Measurements from ENCODE around the gene APOB.

The APOB gene

GRCh38 chr2:21005700-21006422 is 38.0 kb downstream of the APOB start:
- Histone ChIP-seq H3K14ac (ENCODE audit: low read length in 2 of 2) (no peak overlapping the region), H3K4me2 (ENCODE audit: low read length, poor library complexity, severe bottlenecking) (no peak overlapping the region), H3K9me3 (ENCODE audit: control insufficient read depth, low read length) (no peaks in the 10 kb centered on the region), H2AFZ (ENCODE audit: low read depth, low read length) (no peak overlapping the region), H3K4me3 (ENCODE audit: insufficient read depth in 1 of 2, low read depth in 1 of 2, low read length in 2 of 2) (no peak overlapping the region), H2BK5ac (ENCODE audit: low read depth, low read length, poor library complexity, severe bottlenecking) (no peak overlapping the region), H2BK120ac (ENCODE audit: low read depth, low read length) (no peak overlapping the region), H3K9ac (ENCODE audit: low read length) (no peak overlapping the region), H3K79me1 (replicated peaks; ENCODE audit: low read length, poor library complexity, severe bottlenecking) (no peaks in the 10 kb centered on the region), H2BK15ac (ENCODE audit: low read depth, poor library complexity, severe bottlenecking) (no peak overlapping the region), H3K36me3 (ENCODE audit: control insufficient read depth in 1 of 2, insufficient read depth in 2 of 2, low read depth in 1 of 2, low read length in 2 of 2) (no peaks in the 10 kb centered on the region), H4K91ac (ENCODE audit: low read length) (no peak overlapping the region), H3K23ac (ENCODE audit: low read length in 2 of 2) (no peak overlapping the region), H3K27ac (ENCODE audit: low read length, poor library complexity, severe bottlenecking) (no peak overlapping the region), H3K4ac (ENCODE audit: low read depth in 1 of 2, low read length in 2 of 2) (no peak overlapping the region), H4K8ac (ENCODE audit: low read length) (no peak overlapping the region), H2BK12ac (ENCODE audit: low read length in 2 of 2) (no peak overlapping the region), H3K4me1 (ENCODE audit: control insufficient read depth, insufficient read depth, low read depth, low read length) (no peaks in the 10 kb centered on the region), H3K27me3 (ENCODE audit: control insufficient read depth in 1 of 2, insufficient read depth in 1 of 2, low read length in 2 of 2) (peaks cover 0 to 4% of the 10 kb centered on the region in 2 experiments), H3K18ac (ENCODE audit: low read depth in 1 of 2, low read length in 2 of 2) (no peak overlapping the region), H2AK5ac (ENCODE audit: low read length, severe bottlenecking) (no peak overlapping the region)
- no peak for DNase-seq
- WGBS: 82% methylated on average over 9 of the region's 9 CpGs

GRCh38 chr2:21005111-21005699 is 38.7 kb downstream of the APOB start:
- Histone ChIP-seq H3K18ac (ENCODE audit: low read depth in 1 of 2, low read length in 2 of 2) (no peak overlapping the region), H3K14ac (ENCODE audit: low read length in 2 of 2) (no peak overlapping the region), H3K27me3 (ENCODE audit: control insufficient read depth in 1 of 2, insufficient read depth in 1 of 2, low read length in 2 of 2) (peaks cover 0 to 4% of the 10 kb centered on the region in 2 experiments), H3K36me3 (ENCODE audit: control insufficient read depth in 1 of 2, insufficient read depth in 2 of 2, low read depth in 1 of 2, low read length in 2 of 2) (no peaks in the 10 kb centered on the region), H2BK15ac (ENCODE audit: low read depth, poor library complexity, severe bottlenecking) (no peak overlapping the region), H3K27ac (ENCODE audit: low read length, poor library complexity, severe bottlenecking) (no peak overlapping the region), H3K4me3 (ENCODE audit: insufficient read depth in 1 of 2, low read depth in 1 of 2, low read length in 2 of 2) (no peak overlapping the region), H4K91ac (ENCODE audit: low read length) (no peak overlapping the region), H2AK5ac (ENCODE audit: low read length, severe bottlenecking) (no peak overlapping the region), H2BK5ac (ENCODE audit: low read depth, low read length, poor library complexity, severe bottlenecking) (no peak overlapping the region), H3K79me1 (replicated peaks; ENCODE audit: low read length, poor library complexity, severe bottlenecking) (no peaks in the 10 kb centered on the region), H3K4me2 (ENCODE audit: low read length, poor library complexity, severe bottlenecking) (no peak overlapping the region), H3K9me3 (ENCODE audit: control insufficient read depth, low read length) (no peaks in the 10 kb centered on the region), H3K4me1 (ENCODE audit: control insufficient read depth, insufficient read depth, low read depth, low read length) (no peaks in the 10 kb centered on the region), H2BK12ac (ENCODE audit: low read length in 2 of 2) (no peak overlapping the region), H4K8ac (ENCODE audit: low read length) (no peak overlapping the region), H2BK120ac (ENCODE audit: low read depth, low read length) (no peak overlapping the region), H3K4ac (ENCODE audit: low read depth in 1 of 2, low read length in 2 of 2) (no peak overlapping the region), H2AFZ (ENCODE audit: low read depth, low read length) (no peak overlapping the region), H3K9ac (ENCODE audit: low read length) (no peak overlapping the region), H3K23ac (ENCODE audit: low read length in 2 of 2) (no peak overlapping the region)
- DNase-seq: no peak
- WGBS: 74% methylated on average over 9 of the region's 9 CpGs

GRCh38 chr2:21004181-21004572 is 39.7 kb downstream of the APOB start:
- Histone ChIP-seq H3K4me3 (ENCODE audit: insufficient read depth in 1 of 2, low read depth in 1 of 2, low read length in 2 of 2) (no peak overlapping the region), H2BK5ac (ENCODE audit: low read depth, low read length, poor library complexity, severe bottlenecking) (no peak overlapping the region), H3K27ac (ENCODE audit: low read length, poor library complexity, severe bottlenecking) (no peak overlapping the region), H4K91ac (ENCODE audit: low read length) (no peak overlapping the region), H3K36me3 (ENCODE audit: control insufficient read depth in 1 of 2, insufficient read depth in 2 of 2, low read depth in 1 of 2, low read length in 2 of 2) (no peaks in the 10 kb centered on the region), H3K27me3 (ENCODE audit: control insufficient read depth in 1 of 2, insufficient read depth in 1 of 2, low read length in 2 of 2) (peaks cover 0 to 4% of the 10 kb centered on the region in 2 experiments), H2AFZ (ENCODE audit: low read depth, low read length) (no peak overlapping the region), H3K18ac (ENCODE audit: low read depth in 1 of 2, low read length in 2 of 2) (no peak overlapping the region), H2BK12ac (ENCODE audit: low read length in 2 of 2) (no peak overlapping the region), H3K9me3 (ENCODE audit: control insufficient read depth, low read length) (no peaks in the 10 kb centered on the region), H3K23ac (ENCODE audit: low read length in 2 of 2) (no peak overlapping the region), H3K9ac (ENCODE audit: low read length) (no peak overlapping the region), H2BK15ac (ENCODE audit: low read depth, poor library complexity, severe bottlenecking) (no peak overlapping the region), H3K14ac (ENCODE audit: low read length in 2 of 2) (no peak overlapping the region), H3K79me1 (replicated peaks; ENCODE audit: low read length, poor library complexity, severe bottlenecking) (no peaks in the 10 kb centered on the region), H3K4ac (ENCODE audit: low read depth in 1 of 2, low read length in 2 of 2) (no peak overlapping the region), H2BK120ac (ENCODE audit: low read depth, low read length) (no peak overlapping the region), H2AK5ac (ENCODE audit: low read length, severe bottlenecking) (no peak overlapping the region), H3K4me1 (ENCODE audit: control insufficient read depth, insufficient read depth, low read depth, low read length) (no peaks in the 10 kb centered on the region), H4K8ac (ENCODE audit: low read length) (no peak overlapping the region), H3K4me2 (ENCODE audit: low read length, poor library complexity, severe bottlenecking) (no peak overlapping the region)
- no peak for DNase-seq
- WGBS: 91% methylated on average over 9 of the region's 10 CpGs

GRCh38 chr2:21003572-21004180 is 40.2 kb downstream of the APOB start:
- Histone ChIP-seq H4K8ac (ENCODE audit: low read length) (no peak overlapping the region), H3K79me1 (replicated peaks; ENCODE audit: low read length, poor library complexity, severe bottlenecking) (no peaks in the 10 kb centered on the region), H3K4me1 (ENCODE audit: control insufficient read depth, insufficient read depth, low read depth, low read length) (no peaks in the 10 kb centered on the region), H2BK15ac (ENCODE audit: low read depth, poor library complexity, severe bottlenecking) (no peak overlapping the region), H4K91ac (ENCODE audit: low read length) (no peak overlapping the region), H3K27ac (ENCODE audit: low read length, poor library complexity, severe bottlenecking) (no peak overlapping the region), H2AK5ac (ENCODE audit: low read length, severe bottlenecking) (no peak overlapping the region), H3K27me3 (ENCODE audit: control insufficient read depth in 1 of 2, insufficient read depth in 1 of 2, low read length in 2 of 2) (no peaks in the 10 kb centered on the region), H3K36me3 (ENCODE audit: control insufficient read depth in 1 of 2, insufficient read depth in 2 of 2, low read depth in 1 of 2, low read length in 2 of 2) (no peaks in the 10 kb centered on the region), H3K4me2 (ENCODE audit: low read length, poor library complexity, severe bottlenecking) (no peak overlapping the region), H2AFZ (ENCODE audit: low read depth, low read length) (no peak overlapping the region), H3K18ac (ENCODE audit: low read depth in 1 of 2, low read length in 2 of 2) (no peak overlapping the region), H3K9ac (ENCODE audit: low read length) (no peak overlapping the region), H2BK12ac (ENCODE audit: low read length in 2 of 2) (no peak overlapping the region), H3K23ac (ENCODE audit: low read length in 2 of 2) (no peak overlapping the region), H3K4me3 (ENCODE audit: insufficient read depth in 1 of 2, low read depth in 1 of 2, low read length in 2 of 2) (no peak overlapping the region), H2BK120ac (ENCODE audit: low read depth, low read length) (no peak overlapping the region), H2BK5ac (ENCODE audit: low read depth, low read length, poor library complexity, severe bottlenecking) (no peak overlapping the region), H3K4ac (ENCODE audit: low read depth in 1 of 2, low read length in 2 of 2) (no peak overlapping the region), H3K14ac (ENCODE audit: low read length in 2 of 2) (no peak overlapping the region), H3K9me3 (ENCODE audit: control insufficient read depth, low read length) (no peaks in the 10 kb centered on the region)
- WGBS: 79% methylated on average over 2 of the region's 2 CpGs
- no peak for DNase-seq
